ENCODE measurements around the gene ARHGAP11A. TPM values are rescaled to one million over a fixed set of nuclear protein-coding genes. Genes with fewer than 3 reads are reported as not detected.

The ARHGAP11A gene
- total RNA-seq, 1 experiment from 2014 or later = 40.9 TPM

GRCh38 chr15:32669896-32670611 is 54.8 kb downstream of the ARHGAP11A start:
- H3K4me3 ChIP-seq (ENCODE audit: insufficient read depth, low read depth, low read length) = no peak overlapping the region
- H3K27me3 ChIP-seq (ENCODE audit: control insufficient read depth, insufficient read depth, low read length) = no peaks in the 10 kb centered on the region
- no peaks in the 10 kb centered on the region; the same call in 1 of the 2 replicates for H3K36me3 ChIP-seq (replicated peaks; ENCODE audit: control insufficient read depth, insufficient read depth, low read length)
- DNase-seq = peak; percentile 53

- no peak for DNase-seq
These were observed 55.3 kb downstream of the ARHGAP11A start for GRCh38 chr15:32670623-32671022.

GRCh38 chr15:32671339-32672325 is 56.3 kb downstream of the ARHGAP11A start:
- Histone ChIP-seq H3K36me3 (replicated peaks; ENCODE audit: control insufficient read depth, insufficient read depth, low read length) (no peaks in the 10 kb centered on the region; the same call in 1 of the 2 replicates), H3K27me3 (ENCODE audit: control insufficient read depth, insufficient read depth, low read length) (no peaks in the 10 kb centered on the region), H3K4me3 (ENCODE audit: insufficient read depth, low read depth, low read length) (no peak overlapping the region)
- no peak for DNase-seq

More at GRCh38 chr15:32670623-32671022, 55.3 kb downstream of the ARHGAP11A start:
- H3K36me3 ChIP-seq (replicated peaks; ENCODE audit: control insufficient read depth, insufficient read depth, low read length) = no peaks in the 10 kb centered on the region; the same call in 1 of the 2 replicates
- H3K27me3 ChIP-seq (ENCODE audit: control insufficient read depth, insufficient read depth, low read length) = no peaks in the 10 kb centered on the region
- no peak overlapping the region for H3K4me3 ChIP-seq (ENCODE audit: insufficient read depth, low read depth, low read length)

DNA sequence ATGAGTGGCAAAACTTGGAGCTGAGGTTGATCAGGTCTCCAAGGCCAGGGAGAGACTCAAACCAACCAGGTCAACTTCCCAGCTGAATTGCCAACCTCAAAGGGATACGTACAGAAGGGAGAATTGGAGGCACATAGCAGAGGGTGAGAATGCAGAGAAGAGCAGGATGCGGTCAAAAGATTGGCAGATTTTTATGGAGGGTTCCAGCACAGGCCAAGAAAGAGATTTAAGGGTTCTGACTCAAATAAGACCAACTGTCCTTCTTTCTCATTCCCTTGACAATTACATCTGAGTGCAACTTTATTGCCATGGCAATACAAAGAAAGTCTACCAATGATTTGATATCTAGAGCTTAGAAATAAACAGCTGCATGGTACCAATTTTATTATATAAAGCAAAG is 59.4 kb downstream of the ARHGAP11A start:
- H3K4me3 ChIP-seq (ENCODE audit: insufficient read depth, low read depth, low read length) = no peak overlapping the region
- H3K27me3 ChIP-seq (ENCODE audit: control insufficient read depth, insufficient read depth, low read length) = no peaks in the 10 kb centered on the region
- no peak for DNase-seq
- no peaks in the 10 kb centered on the region for H3K36me3 ChIP-seq (replicated peaks; ENCODE audit: control insufficient read depth, insufficient read depth, low read length)

DNA sequence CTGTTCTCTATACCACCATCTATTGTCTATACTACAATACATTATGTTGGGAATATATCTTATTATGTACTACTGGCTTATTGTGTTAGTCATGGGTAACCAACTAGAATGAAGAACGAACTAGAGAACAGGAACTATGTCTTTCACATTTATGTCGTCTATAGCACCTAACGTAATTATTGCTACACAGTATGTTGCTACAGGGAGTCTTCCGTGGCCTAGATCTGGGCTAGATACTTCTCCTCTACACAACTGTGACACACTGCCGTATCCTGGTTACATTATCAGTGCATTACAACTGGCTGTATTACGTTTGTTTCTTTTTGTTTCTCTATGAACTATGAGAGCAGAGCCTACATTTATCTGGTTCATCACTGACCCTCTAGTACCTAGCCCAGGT is 60.2 kb downstream of the ARHGAP11A start:
- Histone ChIP-seq H3K4me3 (ENCODE audit: insufficient read depth, low read depth, low read length) (no peak overlapping the region), H3K36me3 (replicated peaks; ENCODE audit: control insufficient read depth, insufficient read depth, low read length) (no peaks in the 10 kb centered on the region), H3K27me3 (ENCODE audit: control insufficient read depth, insufficient read depth, low read length) (no peaks in the 10 kb centered on the region)
- DNase-seq = no peak

- no peak overlapping the region for H3K4me3 ChIP-seq (ENCODE audit: insufficient read depth, low read depth, low read length)
- DNase-seq = no peak
- no peaks in the 10 kb centered on the region for H3K27me3 ChIP-seq (ENCODE audit: control insufficient read depth, insufficient read depth, low read length)
- H3K36me3 ChIP-seq (replicated peaks; ENCODE audit: control insufficient read depth, insufficient read depth, low read length) = peaks cover 2% of the 10 kb centered on the region
These were observed 60.9 kb downstream of the ARHGAP11A start for GRCh38 chr15:32676169-32676568.

- Histone ChIP-seq H3K27me3 (ENCODE audit: control insufficient read depth, insufficient read depth, low read length) (no peaks in the 10 kb centered on the region), H3K36me3 (replicated peaks; ENCODE audit: control insufficient read depth, insufficient read depth, low read length) (peaks cover 2% of the 10 kb centered on the region), H3K4me3 (ENCODE audit: insufficient read depth, low read depth, low read length) (no peak overlapping the region)
- DNase-seq = no peak
These were observed 62.0 kb downstream of the ARHGAP11A start for GRCh38 chr15:32677238-32677750.

DNA sequence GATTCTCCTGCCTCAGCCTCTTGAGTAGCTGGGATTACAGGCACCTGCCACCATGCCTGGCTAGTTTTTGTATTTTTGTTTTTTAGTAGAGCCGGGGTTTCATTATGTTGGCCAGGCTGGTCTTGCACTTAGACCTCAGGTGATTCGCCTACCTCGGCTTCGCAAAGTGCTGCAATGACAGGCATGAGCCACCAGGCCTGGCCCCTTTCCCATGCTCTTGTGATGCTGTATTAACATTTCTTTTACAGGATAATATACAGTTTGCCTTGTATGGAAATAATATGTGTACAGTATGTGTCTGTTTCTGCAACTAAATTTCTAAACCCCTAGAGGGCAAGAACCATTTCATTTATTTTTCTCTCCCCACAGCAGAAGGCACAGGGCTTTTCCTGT is 64.0 kb downstream of the ARHGAP11A start:
- DNase-seq = no peak
- Histone ChIP-seq H3K27me3 (ENCODE audit: control insufficient read depth, insufficient read depth, low read length) (no peaks in the 10 kb centered on the region), H3K36me3 (replicated peaks; ENCODE audit: control insufficient read depth, insufficient read depth, low read length) (peaks cover 2% of the 10 kb centered on the region), H3K4me3 (ENCODE audit: insufficient read depth, low read depth, low read length) (no peak overlapping the region)

GRCh38 chr15:32682569-32682968 is 67.3 kb downstream of the ARHGAP11A start:
- peaks cover 2% of the 10 kb centered on the region for H3K36me3 ChIP-seq (replicated peaks; ENCODE audit: control insufficient read depth, insufficient read depth, low read length)
- DNase-seq = no peak
- no peak overlapping the region for H3K4me3 ChIP-seq (ENCODE audit: insufficient read depth, low read depth, low read length)
- no peaks in the 10 kb centered on the region for H3K27me3 ChIP-seq (ENCODE audit: control insufficient read depth, insufficient read depth, low read length)

DNA sequence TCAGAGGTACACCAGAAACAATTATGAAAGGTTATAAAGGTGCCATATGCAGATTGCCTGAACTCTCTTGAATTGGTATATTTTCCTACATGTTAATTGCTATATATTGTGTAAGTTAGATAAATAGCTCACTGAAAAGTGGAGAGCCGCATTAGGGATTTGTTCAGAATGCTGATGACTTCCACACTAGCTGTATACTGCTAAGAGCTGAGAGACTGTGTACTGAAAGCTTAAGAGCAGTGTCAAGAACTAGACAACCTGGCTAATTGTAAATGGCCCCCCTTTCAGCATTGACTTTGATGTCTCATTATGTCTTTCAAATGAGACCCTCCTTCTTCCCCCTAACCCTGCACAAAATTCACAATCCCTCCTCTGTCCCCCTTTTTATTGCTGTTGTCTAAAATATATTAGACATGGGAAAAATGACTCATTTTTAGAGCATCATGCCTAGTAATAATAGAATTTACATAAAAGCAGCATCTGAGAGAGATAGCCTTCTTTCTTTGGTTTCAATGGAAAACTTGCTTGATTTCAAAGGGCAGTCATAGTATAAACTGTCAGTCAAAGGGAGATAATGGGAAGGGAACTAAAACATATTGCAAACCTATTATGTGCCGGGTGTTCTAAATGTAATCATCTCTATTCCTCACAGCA is 67.8 kb downstream of the ARHGAP11A start:
- no peaks in the 10 kb centered on the region for H3K27me3 ChIP-seq (ENCODE audit: control insufficient read depth, insufficient read depth, low read length)
- DNase-seq = no peak
- H3K4me3 ChIP-seq (ENCODE audit: insufficient read depth, low read depth, low read length) = no peak overlapping the region
- H3K36me3 ChIP-seq (replicated peaks; ENCODE audit: control insufficient read depth, insufficient read depth, low read length) = peaks cover 2% of the 10 kb centered on the region

- Histone ChIP-seq H3K27me3 (ENCODE audit: control insufficient read depth, insufficient read depth, low read length) (no peaks in the 10 kb centered on the region), H3K36me3 (replicated peaks; ENCODE audit: control insufficient read depth, insufficient read depth, low read length) (peaks cover 2% of the 10 kb centered on the region), H3K4me3 (ENCODE audit: insufficient read depth, low read depth, low read length) (no peak overlapping the region)
- DNase-seq = no peak
These were observed 68.7 kb downstream of the ARHGAP11A start for GRCh38 chr15:32683906-32684584.

GRCh38 chr15:32685576-32685975 is 70.3 kb downstream of the ARHGAP11A start:
- Histone ChIP-seq H3K36me3 (replicated peaks; ENCODE audit: control insufficient read depth, insufficient read depth, low read length) (peaks cover 2% of the 10 kb centered on the region), H3K27me3 (ENCODE audit: control insufficient read depth, insufficient read depth, low read length) (no peaks in the 10 kb centered on the region), H3K4me3 (ENCODE audit: insufficient read depth, low read depth, low read length) (no peak overlapping the region)
- no peak for DNase-seq

DNA sequence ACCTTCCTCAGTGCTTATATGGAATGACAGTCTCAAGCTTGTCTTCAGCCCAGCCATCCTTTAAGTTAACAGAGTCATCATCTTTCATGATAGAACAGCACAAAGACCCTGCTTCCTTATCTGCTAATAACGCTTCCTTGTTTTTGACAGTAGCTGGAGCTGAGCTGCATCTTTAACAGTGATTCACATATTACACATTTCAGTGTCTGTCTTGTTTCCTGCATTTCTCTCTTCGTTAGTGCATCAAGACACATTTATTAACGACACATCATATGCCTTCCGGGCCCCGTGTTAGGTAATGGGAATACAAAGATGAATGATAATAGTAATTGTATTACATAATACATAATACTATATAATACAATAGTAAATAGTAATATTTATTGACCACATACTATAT is 72.3 kb downstream of the ARHGAP11A start:
- Histone ChIP-seq H3K4me3 (ENCODE audit: insufficient read depth, low read depth, low read length) (no peak overlapping the region), H3K27me3 (ENCODE audit: control insufficient read depth, insufficient read depth, low read length) (no peaks in the 10 kb centered on the region), H3K36me3 (replicated peaks; ENCODE audit: control insufficient read depth, insufficient read depth, low read length) (no peaks in the 10 kb centered on the region; the same call in 1 of the 2 replicates)
- no peak for DNase-seq

- no peak overlapping the region for H3K4me3 ChIP-seq (ENCODE audit: insufficient read depth, low read depth, low read length)
- H3K36me3 ChIP-seq (replicated peaks; ENCODE audit: control insufficient read depth, insufficient read depth, low read length) = no peaks in the 10 kb centered on the region; the same call in 1 of the 2 replicates
- H3K27me3 ChIP-seq (ENCODE audit: control insufficient read depth, insufficient read depth, low read length) = no peaks in the 10 kb centered on the region
- no peak for DNase-seq
These were observed 72.9 kb downstream of the ARHGAP11A start for GRCh38 chr15:32688151-32688639.
